Choroid plexus epithelial cell (primary cell): ENCODE results near the gene AUTS2.

Experiments
- DNase-seq: peaks from one replicate; pipeline ENCODE4 v3.0.0-alpha.2; 2010; ENCODE audit warnings: low read depth
- H3K4me3 ChIP-seq: 2 replicates; pipeline ENCODE4 v1.5.1; 2011; ENCODE audit warnings: low read depth, mild to moderate bottlenecking, control low read depth, low read length, moderate library complexity
- TF ChIP-seq, protein P1 (sequence below): conservative IDR thresholded peaks from 2 replicates; pipeline ENCODE4 v1.5.1; 2011; ENCODE audit warnings: low read depth, mild to moderate bottlenecking, control low read depth, inconsistent platforms, low read length, moderate library complexity

Gene AUTS2

DNA sequence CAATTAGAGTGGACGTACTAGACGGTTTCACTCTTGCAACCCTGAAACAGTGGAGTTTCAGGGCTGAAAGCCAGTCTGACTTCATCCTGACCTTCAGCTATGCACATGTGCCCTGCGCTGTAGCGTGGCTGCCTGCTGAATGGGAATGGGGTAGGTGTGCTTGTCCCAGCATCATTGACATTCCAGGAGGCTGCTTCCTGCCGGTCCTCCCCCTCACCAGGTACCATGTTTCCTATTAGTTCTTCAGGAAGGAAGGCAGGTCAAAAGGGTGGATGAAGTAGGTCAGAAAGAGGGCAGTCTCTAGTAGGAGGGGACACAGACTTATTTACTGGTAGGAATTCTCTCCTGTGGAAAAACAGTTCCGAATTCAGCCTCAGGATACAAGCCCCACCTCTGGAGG is 981.9 kb downstream of the AUTS2 start:
- TF ChIP-seq, protein P1, sequence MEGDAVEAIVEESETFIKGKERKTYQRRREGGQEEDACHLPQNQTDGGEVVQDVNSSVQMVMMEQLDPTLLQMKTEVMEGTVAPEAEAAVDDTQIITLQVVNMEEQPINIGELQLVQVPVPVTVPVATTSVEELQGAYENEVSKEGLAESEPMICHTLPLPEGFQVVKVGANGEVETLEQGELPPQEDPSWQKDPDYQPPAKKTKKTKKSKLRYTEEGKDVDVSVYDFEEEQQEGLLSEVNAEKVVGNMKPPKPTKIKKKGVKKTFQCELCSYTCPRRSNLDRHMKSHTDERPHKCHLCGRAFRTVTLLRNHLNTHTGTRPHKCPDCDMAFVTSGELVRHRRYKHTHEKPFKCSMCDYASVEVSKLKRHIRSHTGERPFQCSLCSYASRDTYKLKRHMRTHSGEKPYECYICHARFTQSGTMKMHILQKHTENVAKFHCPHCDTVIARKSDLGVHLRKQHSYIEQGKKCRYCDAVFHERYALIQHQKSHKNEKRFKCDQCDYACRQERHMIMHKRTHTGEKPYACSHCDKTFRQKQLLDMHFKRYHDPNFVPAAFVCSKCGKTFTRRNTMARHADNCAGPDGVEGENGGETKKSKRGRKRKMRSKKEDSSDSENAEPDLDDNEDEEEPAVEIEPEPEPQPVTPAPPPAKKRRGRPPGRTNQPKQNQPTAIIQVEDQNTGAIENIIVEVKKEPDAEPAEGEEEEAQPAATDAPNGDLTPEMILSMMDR: no peak
- no peak for DNase-seq

DNA sequence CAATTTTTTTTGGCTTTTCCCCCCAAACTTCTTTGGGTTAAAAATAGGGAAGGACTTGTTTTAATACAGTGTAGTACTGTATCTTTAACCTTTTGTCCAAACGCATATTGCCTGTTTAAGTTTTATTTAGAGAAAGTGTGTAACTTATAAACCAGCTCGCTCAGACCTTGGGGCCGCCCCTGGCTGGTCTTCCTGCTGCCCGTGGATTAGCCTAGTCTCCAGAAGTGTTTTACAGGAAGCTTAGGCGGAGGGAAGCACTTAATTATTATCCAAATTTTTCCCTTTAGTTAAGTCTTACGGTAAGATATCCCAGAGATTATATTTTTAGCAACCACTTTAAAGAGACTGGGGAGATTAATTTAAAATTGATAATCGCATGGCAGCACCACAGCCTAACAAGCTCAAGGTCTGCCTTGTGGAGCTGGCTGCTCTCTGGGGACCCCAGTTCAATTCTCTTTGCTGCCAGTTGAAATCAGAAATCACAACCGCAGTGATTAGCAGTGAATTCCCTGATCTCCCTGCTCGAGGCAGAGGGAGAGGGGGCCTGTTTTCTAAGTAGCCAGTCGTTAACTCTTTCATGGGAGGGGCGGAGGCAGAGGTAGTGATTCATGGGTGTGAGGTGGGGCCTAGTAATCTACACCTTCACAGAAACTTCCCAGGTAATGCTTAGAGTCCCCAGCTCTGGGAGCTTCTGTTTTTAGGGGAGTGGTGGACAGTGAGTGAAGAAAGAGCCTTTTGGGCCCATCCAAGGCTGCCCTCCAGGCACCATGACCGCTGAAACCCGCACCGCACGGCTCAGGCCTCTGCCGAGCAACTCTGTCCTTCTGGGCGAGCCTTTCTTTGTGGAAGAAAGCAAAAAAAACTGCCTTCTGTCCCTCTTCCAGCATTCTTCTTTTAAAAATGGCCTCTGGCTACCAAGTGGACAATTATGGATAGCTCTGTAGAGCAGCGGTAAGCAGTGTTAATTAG is 984.9 kb downstream of the AUTS2 start:
- H3K4me3 ChIP-seq: no peak overlapping the region
- TF ChIP-seq, protein P1: no peak
- no peak for DNase-seq

More for the DNA sequence above, 981.9 kb downstream of the AUTS2 start:
- H3K4me3 ChIP-seq: no peak overlapping the region

DNA sequence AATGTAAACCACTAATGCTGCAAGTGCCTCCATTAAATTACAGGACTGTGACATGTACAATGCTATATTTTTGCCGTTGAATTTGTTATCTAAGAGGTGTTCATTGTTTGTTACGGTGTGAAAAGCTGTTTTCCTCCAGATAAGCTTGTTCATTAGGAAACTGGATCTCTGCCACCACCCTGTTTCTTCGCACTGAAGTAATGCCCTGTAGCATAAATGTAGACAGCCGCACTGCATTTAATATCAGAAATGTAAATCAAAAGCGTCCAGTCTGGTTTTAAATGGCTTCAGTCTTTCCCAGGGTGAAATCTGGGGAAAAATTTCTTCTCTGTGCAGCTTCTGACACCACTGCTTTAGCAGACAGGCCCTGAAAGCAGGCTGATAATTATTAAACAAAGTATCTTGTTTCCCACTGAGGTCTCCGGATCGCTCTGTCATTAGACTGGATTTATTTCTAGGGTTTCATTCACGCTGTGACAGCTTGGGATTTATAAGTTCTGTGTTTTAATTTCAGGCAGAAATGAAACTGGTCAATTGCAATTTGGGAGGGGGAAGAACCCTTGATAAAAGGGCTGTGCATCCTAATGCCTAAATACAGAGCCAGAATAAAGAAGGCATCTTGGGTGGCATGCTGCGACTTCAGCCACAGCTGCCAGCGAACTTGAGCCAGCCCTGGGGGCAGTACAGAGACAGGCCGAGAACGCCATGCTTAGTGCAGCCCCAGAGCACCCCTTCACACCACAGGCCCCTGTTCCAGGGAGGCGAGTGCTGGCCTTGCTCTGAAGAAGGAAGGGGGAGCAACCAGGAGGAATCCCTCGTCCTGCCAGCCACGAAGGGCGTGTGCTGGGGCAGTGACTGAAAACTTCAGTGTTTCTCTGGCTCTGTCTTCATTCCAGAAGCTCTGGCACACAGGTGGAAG is 985.9 kb downstream of the AUTS2 start:
- H3K4me3 ChIP-seq: no peak overlapping the region
- DNase-seq: no peak
- TF ChIP-seq, protein P1: no peak

DNA sequence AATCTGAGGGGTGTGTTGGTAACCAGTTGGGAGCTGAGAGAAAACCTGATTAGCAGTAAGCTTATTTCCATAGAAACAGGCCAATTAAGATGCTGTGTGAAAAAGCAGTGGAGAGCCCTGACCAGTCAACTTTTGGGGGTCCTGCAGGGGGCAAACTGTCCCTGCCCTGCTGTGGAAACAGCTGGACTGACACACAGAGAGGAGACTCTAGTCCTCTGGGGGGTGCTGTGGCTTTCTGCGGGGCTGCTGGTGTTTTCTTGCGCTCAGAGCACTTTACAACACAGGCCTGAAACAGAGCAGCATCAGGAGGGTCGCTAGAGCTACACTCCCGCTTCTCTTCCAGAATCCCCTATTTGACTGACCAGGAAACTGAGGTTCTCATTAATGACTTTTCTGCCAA is 986.8 kb downstream of the AUTS2 start:
- TF ChIP-seq, protein P1: no peak
- no peak overlapping the region for H3K4me3 ChIP-seq
- DNase-seq: no peak

DNA sequence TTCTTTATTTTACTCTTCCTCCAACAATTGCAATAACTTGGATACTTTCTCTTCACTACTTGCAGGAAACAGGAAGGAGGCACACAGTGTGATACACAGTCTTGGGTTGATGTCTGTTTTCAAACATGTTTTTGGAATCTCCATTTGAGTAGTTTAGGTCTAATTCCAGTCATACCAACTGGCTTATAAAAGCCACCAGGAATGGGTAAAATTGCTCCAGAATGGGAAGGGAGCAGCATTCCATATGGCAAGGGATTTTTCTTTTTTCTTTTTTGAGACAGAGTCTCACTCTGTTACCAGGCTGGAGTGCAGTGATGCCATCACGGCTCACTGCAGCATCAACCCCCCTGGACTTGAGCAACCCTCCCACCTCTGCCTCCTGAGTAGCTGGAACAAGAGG is 988.5 kb downstream of the AUTS2 start:
- TF ChIP-seq, protein P1: no peak
- no peak for DNase-seq
- no peak overlapping the region for H3K4me3 ChIP-seq

DNA sequence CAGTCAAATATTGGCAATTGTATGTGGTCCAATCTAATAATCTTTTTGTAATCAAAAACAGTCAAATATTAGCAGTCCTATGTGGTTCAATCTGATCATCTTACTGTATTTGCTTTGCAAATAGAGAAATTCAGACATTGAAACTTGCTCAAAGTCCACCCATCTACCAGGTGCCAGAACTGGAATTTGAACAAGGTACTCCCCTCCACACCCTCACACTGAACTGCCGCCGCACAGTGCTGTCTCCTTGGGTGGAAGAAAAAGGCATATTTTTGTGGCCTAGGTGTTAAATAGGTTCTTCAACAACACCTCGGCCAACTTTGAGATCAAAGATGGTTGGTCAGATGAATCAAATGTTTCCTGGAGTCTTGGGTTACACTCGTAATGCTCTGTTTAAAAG is 989.5 kb downstream of the AUTS2 start:
- TF ChIP-seq, protein P1: no peak

More for the DNA sequence above, 989.5 kb downstream of the AUTS2 start:
- DNase-seq: no peak
- no peak overlapping the region for H3K4me3 ChIP-seq
